GM13977 (cell line): ENCODE results near the gene ZNF292.

Source experiments
- DNase-seq: peaks from one replicate; pipeline ENCODE4 v3.0.0; 2012; ENCODE audit warnings: low spot score
- in situ Hi-C: fragments of 300-500 bp; cut with MboI; formaldehyde crosslinking; loops from one replicate; pipeline ENCODE4 v1.12.0; 2022; ENCODE audit warnings: low sequenced_read_pairs, low pct_unique_long_range_greater_than_20kb, mixed read lengths, inconsistent platforms; ENCODE audit not compliant: unreplicated experiment
- TF ChIP-seq, protein P1 (sequence below): IDR thresholded peaks from 2 replicates; pipeline ENCODE4 v1.5.1; 2012; ENCODE audit warnings: mild to moderate bottlenecking, control low read depth; ENCODE audit not compliant: insufficient read depth; ENCODE audit errors: extremely low read depth, missing control alignments

The ZNF292 gene

GRCh38 chr6:87241304-87241703 lies 85.9 kb downstream of the ZNF292 start:
- TF ChIP-seq, protein P1, sequence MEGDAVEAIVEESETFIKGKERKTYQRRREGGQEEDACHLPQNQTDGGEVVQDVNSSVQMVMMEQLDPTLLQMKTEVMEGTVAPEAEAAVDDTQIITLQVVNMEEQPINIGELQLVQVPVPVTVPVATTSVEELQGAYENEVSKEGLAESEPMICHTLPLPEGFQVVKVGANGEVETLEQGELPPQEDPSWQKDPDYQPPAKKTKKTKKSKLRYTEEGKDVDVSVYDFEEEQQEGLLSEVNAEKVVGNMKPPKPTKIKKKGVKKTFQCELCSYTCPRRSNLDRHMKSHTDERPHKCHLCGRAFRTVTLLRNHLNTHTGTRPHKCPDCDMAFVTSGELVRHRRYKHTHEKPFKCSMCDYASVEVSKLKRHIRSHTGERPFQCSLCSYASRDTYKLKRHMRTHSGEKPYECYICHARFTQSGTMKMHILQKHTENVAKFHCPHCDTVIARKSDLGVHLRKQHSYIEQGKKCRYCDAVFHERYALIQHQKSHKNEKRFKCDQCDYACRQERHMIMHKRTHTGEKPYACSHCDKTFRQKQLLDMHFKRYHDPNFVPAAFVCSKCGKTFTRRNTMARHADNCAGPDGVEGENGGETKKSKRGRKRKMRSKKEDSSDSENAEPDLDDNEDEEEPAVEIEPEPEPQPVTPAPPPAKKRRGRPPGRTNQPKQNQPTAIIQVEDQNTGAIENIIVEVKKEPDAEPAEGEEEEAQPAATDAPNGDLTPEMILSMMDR: no peak
- in situ Hi-C loops: no loop called here
- DNase-seq: no peak

DNA sequence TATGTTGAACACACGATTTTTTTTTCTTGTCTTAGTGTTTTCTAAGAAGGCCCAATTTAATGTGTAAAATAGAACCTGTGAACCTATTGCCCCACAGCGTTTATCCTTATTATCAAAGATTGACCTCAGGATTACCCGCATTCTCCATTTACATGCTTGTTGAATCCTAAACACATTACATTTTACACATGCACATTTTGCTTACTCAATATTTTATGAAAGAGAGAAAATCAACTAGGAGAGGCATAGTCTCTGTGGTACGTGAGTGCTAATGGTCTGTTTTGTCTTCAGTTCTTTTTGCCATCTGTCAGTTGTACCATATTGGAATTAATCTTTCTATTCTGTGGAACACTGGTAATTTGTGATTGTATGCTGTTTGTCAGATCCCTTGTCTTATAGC lies 86.9 kb downstream of the ZNF292 start:
- TF ChIP-seq, protein P1: no peak
- no peak for DNase-seq
- in situ Hi-C loops: no loop called here

GRCh38 chr6:87243812-87244211 lies 88.4 kb downstream of the ZNF292 start:
- in situ Hi-C loops: no loop called here
- no peak for DNase-seq
- TF ChIP-seq, protein P1: no peak

DNA sequence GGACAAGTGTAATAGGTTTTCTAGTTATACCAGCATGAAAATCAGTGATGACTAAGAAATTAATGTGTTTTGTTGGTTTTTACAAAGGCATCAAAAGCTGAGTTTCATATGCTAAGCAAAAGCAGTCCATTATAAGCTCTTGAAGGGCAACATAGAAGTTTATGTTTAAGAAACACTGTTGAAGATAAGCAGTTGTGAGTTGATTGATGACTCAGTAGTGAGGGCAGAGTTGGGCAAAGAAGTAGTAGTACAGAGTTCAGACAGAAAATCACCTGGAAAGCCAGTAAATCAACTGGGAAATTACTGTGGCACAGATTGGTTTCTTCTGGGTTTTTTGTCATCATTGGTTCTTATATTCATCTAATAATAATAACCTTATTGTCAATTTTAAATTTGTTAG lies 89.0 kb downstream of the ZNF292 start:
- TF ChIP-seq, protein P1: no peak
- in situ Hi-C loops: no loop called here
- DNase-seq: no peak

GRCh38 chr6:87250019-87250418 lies 94.7 kb downstream of the ZNF292 start:
- TF ChIP-seq, protein P1: no peak
- in situ Hi-C loops: no loop called here
- no peak for DNase-seq

DNA sequence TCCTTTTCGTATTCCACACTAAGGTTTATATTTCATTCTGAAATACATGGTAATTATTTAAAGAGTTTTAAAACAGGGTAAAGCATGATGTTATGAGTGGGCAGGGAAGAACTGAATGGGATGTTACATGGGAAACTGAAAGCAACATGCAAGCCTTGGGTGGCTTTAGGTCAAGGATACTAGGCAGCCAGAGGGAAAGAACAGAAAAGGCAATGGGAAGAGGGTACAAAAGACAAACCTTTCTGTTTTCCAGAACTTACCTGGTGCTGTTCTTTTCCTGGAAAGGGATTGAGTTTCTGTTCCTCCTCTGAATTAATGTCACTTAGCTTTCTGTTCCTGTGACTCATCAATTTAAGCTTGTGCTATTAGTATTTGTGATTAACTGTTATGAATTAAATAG lies 95.9 kb downstream of the ZNF292 start:
- in situ Hi-C loops: no loop called here
- DNase-seq: no peak
- TF ChIP-seq, protein P1: no peak

GRCh38 chr6:87251725-87252124 lies 96.4 kb downstream of the ZNF292 start:
- DNase-seq: no peak
- TF ChIP-seq, protein P1: no peak
- in situ Hi-C loops: no loop called here
